Stimulated activated CD4-positive, alpha-beta T cell treated with anti-CD3 and anti-CD28 coated beads, Interleukin-4, amount 100 ng/mL, for 1 hour (primary cell): ENCODE data around the gene SAMD4A.
"Not testable (repeated sequence)": the region's sequence is repeated elsewhere in the genome, so short reads cannot be mapped to it uniquely, and the experiment has no call there.

Source experiments
- DNase-seq: peaks from one replicate; pipeline ENCODE4 v3.0.0-alpha.2; 2020

SAMD4A gene

GRCh38 chr14:54597795-54598443 lies 31.0 kb downstream of the SAMD4A start:
- no peak for DNase-seq

DNA sequence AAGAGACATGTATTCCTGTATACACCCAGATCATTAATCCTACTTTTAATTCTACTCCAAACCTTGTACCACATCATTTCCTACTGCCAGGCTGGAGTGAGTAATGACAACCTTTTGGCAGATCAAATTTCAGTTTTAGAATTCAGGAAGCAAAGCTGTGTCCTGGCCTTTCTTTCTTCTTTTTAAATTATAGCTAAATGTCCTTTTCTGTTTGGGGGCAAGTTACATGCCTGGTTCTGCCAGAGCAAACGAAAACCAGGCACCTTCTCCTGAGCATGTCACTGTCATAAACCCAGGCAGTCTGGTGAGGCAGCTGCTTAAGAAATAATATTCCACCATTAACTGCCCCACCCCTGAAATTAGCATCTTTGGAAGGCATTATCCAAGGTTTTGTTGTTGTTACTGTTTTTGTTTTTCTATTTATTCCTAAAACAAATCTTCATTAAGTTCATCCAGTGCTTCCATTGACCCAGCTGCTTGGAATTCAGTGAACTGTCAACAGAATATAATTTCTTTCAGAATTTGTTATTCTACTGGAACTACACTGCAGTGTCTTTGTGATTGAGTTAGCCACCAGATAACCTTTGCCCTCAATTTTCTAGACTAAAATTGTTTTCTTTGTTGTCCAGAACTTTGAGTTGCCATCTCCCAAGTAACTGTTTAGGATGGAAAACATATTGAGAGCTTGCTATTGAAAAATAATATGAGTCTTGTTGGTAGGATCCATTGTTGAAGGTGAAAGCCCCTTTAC lies 33.2 kb downstream of the SAMD4A start:
- no peak for DNase-seq

- DNase-seq: no peak
Observed at GRCh38 chr14:54600717-54601109, 33.8 kb downstream of the SAMD4A start.

- DNase-seq: no peak
Observed at GRCh38 chr14:54603362-54603761, 36.4 kb downstream of the SAMD4A start.

DNA sequence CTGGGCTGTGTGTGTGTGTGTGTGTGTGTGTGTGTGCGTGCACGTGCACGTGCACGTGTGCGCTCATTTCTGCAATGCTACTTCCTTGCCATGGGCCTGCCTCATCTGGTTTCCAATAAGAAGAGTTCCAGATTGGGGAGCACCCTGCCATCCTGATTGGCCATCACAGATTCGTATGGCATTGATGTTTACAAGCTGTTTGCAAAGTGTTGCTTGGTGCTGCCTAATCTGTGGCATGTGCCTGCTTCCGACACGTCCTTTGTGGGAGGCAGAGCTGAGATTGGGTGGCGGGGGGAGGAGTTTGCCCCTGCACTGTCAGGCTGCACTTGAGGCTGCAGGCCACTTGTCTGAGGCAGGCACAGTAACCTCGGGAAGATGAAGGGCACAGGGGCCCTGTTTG lies 39.2 kb downstream of the SAMD4A start:
- no peak for DNase-seq

GRCh38 chr14:54606631-54607133 lies 39.8 kb downstream of the SAMD4A start:
- no peak for DNase-seq

GRCh38 chr14:54609576-54609975 lies 42.6 kb downstream of the SAMD4A start:
- DNase-seq: no peak

DNA sequence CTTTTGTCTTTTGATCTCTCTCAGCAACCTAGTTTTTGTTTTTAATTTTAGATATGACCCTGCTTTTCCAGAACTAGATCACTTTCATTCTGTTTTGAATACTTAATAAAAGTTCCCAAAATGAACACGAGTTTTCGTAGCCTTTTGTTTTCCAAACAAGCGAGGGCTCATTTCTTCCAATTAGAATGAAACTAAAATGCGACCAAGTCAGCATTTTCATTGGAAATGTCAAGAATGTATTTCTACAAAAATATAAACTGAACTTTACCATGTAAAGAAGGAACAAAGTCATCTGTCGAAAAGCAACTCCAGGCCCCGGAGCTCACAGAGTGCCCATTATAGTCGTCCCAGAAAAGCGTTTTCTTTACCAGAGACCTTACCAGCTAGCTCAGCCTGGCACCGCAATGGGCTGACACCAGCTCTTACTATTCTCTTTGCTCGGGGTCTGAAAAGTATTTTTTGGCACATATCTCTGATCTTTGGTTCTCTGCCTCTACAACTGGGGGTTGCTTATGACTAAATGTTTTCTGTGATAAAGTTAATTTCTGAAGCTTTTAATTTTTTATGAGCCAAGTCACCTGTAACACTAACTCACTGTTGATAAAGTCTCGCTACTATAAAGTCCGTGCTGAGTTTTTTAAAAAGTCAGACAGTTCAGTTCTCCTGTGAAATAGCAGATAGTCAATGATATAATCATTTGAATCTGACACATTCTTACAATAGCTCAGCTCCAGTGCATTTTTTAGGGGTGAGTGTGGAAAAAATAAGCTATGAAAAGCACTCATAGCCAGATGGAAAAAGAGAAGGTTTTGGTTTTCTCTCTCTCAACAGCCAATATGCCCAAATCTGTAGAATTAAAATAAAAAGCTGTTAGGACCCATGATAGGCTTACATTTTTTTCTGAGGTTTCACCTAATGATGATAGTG lies 43.4 kb downstream of the SAMD4A start:
- no peak for DNase-seq

DNA sequence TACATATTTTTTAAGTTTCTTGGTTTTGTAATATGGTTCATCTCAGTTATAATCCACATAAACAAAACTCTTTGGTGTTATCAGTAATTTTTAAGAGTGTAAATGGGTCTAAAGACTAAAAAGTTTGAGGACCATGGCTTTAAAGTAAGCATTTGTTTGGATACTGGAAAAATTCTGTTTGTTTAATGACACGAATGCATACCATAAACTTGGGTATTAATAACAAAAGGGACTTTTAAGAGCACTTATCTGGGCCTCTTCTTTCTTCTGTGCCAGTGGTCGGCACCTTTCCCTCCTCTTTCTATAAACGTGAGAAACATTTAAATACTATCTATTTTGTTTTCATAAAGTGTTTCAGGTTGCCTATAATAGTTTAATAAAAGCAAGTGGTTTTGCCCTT lies 47.4 kb downstream of the SAMD4A start:
- no peak for DNase-seq

GRCh38 chr14:54617467-54617866 lies 50.5 kb downstream of the SAMD4A start:
- DNase-seq: no peak

DNA sequence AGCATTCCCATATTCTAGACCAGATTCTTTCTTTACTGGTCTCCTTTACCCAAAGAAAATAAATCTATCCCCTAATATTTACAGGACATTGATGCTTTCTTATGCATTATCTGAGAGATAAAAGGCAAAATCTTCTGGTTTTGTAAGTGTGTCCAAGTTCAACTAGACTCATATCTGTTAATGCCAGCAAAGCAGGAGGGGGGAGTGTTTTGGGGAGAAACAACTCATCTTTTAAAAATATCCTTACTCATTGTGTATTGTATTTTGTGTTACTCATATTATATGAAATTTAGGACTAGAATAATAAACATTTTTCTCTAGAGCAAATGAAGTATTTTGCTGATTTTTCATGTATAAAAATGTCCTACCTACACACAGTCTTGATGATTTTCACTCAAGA lies 54.8 kb downstream of the SAMD4A start:
- DNase-seq: no peak

DNA sequence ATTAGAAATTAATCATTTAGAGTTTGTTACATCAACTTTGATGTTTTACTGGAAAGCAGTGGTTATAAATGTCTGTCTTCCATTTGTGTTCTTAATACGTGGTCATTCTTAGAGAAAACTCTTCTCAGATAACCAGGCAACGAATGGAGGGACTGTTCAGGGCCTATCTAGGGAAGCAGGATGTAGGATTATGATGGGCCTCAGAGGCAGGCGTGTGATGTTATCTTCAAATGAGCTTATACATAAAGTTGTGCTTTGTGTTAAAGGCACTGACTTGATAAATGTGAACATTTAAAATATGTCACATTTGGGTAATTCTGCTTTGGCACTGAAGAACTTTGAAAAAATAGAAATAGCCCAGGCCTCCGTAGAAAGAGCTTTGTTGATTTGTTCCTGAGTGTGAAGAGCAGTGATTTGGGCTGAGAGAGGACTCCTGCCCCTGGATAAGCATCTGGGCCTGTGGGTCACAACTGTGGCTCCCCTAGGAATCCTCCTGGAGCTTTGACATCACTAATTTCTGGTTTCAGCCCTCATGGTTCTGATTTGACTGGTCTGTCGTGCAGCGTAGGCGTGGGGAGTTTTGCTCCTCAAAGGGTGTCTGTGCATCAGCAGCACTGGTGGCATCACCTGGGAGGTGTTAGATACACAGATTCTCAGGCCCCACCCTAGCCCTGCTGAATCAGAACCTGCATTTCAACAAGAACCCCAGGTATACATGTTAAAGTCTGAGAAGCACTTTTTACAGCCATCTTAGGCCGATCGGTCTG lies 55.4 kb downstream of the SAMD4A start:
- DNase-seq: peak; percentile 62

DNA sequence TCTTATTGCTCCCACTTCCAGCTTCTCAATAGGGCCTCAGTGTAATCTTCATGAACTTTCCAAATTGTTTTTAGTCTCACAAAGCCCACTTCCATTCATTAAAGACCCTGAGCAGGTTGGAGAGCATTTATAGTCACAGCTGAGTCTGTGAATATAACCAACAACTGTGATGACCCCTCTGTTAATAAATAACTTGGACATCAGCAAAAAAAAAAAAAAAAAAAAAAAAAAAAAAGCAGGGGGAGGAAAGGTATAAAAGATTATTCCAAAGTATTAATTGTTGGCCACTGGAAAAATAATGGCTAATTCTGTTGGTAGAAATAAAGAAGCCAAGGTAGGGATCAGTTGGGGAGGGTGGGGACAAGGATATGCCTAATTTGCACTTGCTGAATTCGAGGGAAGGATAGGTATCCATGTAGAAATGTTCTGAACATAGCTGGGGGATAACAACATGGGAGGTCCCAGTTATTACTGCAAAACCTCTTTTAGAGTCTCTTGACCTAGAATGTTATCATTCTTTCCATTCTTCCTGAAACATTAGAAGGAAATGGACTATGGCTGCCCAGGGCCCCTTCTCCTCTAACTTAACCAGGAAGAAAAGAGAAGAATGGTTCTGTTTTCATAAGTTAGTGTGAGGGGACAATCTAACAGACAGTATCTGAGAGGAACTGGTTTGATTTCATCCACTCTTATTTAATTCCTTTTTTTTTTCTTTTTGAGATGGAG lies 56.5 kb downstream of the SAMD4A start:
- no peak for DNase-seq

- DNase-seq: not testable (repeated sequence)
Observed at GRCh38 chr14:54624005-54624358, 57.1 kb downstream of the SAMD4A start.

- no peak for DNase-seq
Observed at GRCh38 chr14:54625112-54625511, 58.2 kb downstream of the SAMD4A start.

- no peak for DNase-seq
Observed at GRCh38 chr14:54627219-54627539, 60.3 kb downstream of the SAMD4A start.

GRCh38 chr14:54627540-54628363 lies 60.8 kb downstream of the SAMD4A start:
- DNase-seq: peak; percentile 14

GRCh38 chr14:54629183-54629582 lies 62.3 kb downstream of the SAMD4A start:
- DNase-seq: no peak

- no peak for DNase-seq
Observed at GRCh38 chr14:54629635-54630360, 62.9 kb downstream of the SAMD4A start.

DNA sequence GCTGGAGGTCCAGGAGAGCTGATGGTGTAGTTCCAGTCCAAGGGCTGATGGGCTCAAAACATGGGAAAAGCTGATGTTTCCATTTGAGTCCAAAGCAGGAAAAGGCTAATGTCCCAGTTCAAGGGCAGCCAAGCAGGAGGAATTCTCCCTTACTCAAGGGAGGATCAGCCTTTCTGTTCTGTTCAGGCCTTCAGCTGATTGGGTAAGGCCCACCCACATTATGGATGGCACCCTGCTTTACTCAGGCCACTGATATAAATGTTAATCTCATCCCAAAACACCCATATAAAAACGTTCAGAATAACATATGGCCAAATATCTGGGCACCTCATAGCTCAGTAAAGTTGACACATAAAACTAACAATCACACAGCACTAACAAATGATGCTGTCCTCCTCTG lies 64.1 kb downstream of the SAMD4A start:
- DNase-seq: no peak

GRCh38 chr14:54632452-54632851 lies 65.5 kb downstream of the SAMD4A start:
- DNase-seq: no peak
